Epithelial cell of esophagus (primary cell): Measurements from ENCODE around the gene SMOC2.

Experiments
- DNase-seq: peaks from one replicate; pipeline ENCODE4 v3.0.0; 2010; ENCODE audit warnings: low read depth
- H3K4me3 ChIP-seq: 2 replicates; pipeline ENCODE4 v1.5.1; 2011; ENCODE audit warnings: mild to moderate bottlenecking, low read length, control low read depth
- CTCF ChIP-seq: IDR thresholded peaks from 2 replicates; pipeline ENCODE4 v1.5.1; 2011; ENCODE audit warnings: low read depth, mild to moderate bottlenecking, low read length, control low read depth, inconsistent platforms; ENCODE audit not compliant: insufficient read depth; ENCODE audit errors: missing control alignments

SMOC2 gene

GRCh38 chr6:168631564-168631963 is 190.6 kb downstream of the SMOC2 start:
- H3K4me3 ChIP-seq = no peak overlapping the region
- TF ChIP-seq CTCF = no peak
- no peak for DNase-seq

- no peak for TF ChIP-seq CTCF
- no peak overlapping the region for H3K4me3 ChIP-seq
- DNase-seq = no peak
Measured at GRCh38 chr6:168632694-168633093, 191.7 kb downstream of the SMOC2 start.

- H3K4me3 ChIP-seq = no peak overlapping the region
- no peak for DNase-seq
- TF ChIP-seq CTCF = no peak
Measured at GRCh38 chr6:168634541-168635328, 193.8 kb downstream of the SMOC2 start.

GRCh38 chr6:168636147-168637004 is 195.4 kb downstream of the SMOC2 start:
- TF ChIP-seq CTCF = no peak
- DNase-seq = no peak
- H3K4me3 ChIP-seq = no peak overlapping the region

GRCh38 chr6:168637834-168638233 is 196.8 kb downstream of the SMOC2 start:
- no peak for TF ChIP-seq CTCF
- DNase-seq = no peak
- H3K4me3 ChIP-seq = no peak overlapping the region

GRCh38 chr6:168638468-168639271 is 197.7 kb downstream of the SMOC2 start:
- no peak for DNase-seq
- TF ChIP-seq CTCF = no peak
- no peak overlapping the region for H3K4me3 ChIP-seq
